K562 (cell line): ENCODE data around the gene RHBDD1. TPM values are rescaled to one million over a fixed set of nuclear protein-coding genes. Genes with fewer than 3 reads are reported as not detected.

Experiments
- ATAC-seq: fragments of 200-7000 bp; cut with Tn5 transposase; 3 replicates; pipeline ENCODE4 v1.9.1; 2020; ENCODE audit warnings: moderate library complexity
- BruUV-seq: library from RNA; stranded (reverse); fragments of 400-500 nt; replicated peaks from 2 replicates; lab custom pipeline; 2021; lab: Mats Ljungman, UMichigan
- CTCF ChIA-PET: fragments of 300-600 bp; formaldehyde crosslinking; extraction: SDS; loops from one replicate; lab custom pipeline; 2021; ENCODE audit warnings: low intra/inter-chr PET ratio; lab: Yijun Ruan, JAX
- POLR2A ChIA-PET: fragments of 300-600, 350-650 bp; sonication (Branson Sonifier 250); formaldehyde crosslinking; extraction: SDS; loops from one replicate; lab custom pipeline; 2021; ENCODE audit warnings: antibody characterized with exemption, inconsistent platforms; lab: Yijun Ruan, JAX
- DNase-seq, 4 experiments: peaks; one replicate each; pipeline versions ENCODE4 v3.0.0 to v3.0.0-alpha.2; 2011 to 2018; ENCODE audit warnings: low spot score in 3 of 4, mixed read lengths in 3 of 4; ENCODE audit errors: extremely low read depth in 1 of 4
- FAIRE-seq: peaks from 2 replicates; lab custom pipeline; 2011; peaks lifted over from hg19 to GRCh38; lab: Jason Lieb, UNC
- H2AFZ ChIP-seq: 2 replicates; pipeline ENCODE4 v1.6.0; 2011; ENCODE audit warnings: low read depth, low read length, control low read depth, inconsistent platforms
- H3K27ac ChIP-seq: fragments of 200-600 bp; 3 replicates; pipeline ENCODE4 v1.8.0; 2011; ENCODE audit warnings: low read depth, mild to moderate bottlenecking, control low read depth, inconsistent platforms, low read length, moderate library complexity, mixed read lengths; ENCODE audit errors: extremely low read depth
- H3K27me3 ChIP-seq, 2 experiments: fragments of 300-600 bp in 1 of 2; 2 replicates in 1 of 2; 3 replicates in 1 of 2; pipeline versions ENCODE4 v1.6.0 to v1.8.0; 2011; ENCODE audit warnings: inconsistent platforms in 2 of 2, low read length in 2 of 2, mild to moderate bottlenecking in 1 of 2, mixed read lengths in 1 of 2, moderate library complexity in 1 of 2; ENCODE audit not compliant: control insufficient read depth in 2 of 2, insufficient read depth in 2 of 2
- H3K36me3 ChIP-seq: fragments of 300-600 bp; 3 replicates; pipeline ENCODE4 v1.8.0; 2011; ENCODE audit warnings: mild to moderate bottlenecking, low read length, inconsistent platforms; ENCODE audit not compliant: control insufficient read depth, insufficient read depth
- H3K4me1 ChIP-seq, 2 experiments: fragments of 200-600 bp in 1 of 2; replicated peaks in 1 of 2; 2 replicates in 1 of 2; 3 replicates in 1 of 2; pipeline versions ENCODE4 v1.5.1 to v1.8.0; 2011; ENCODE audit warnings: inconsistent platforms in 2 of 2, low read length in 2 of 2, mild to moderate bottlenecking in 1 of 2, mixed read lengths in 1 of 2, moderate library complexity in 1 of 2; ENCODE audit not compliant: control insufficient read depth in 2 of 2, insufficient read depth in 2 of 2
- H3K4me2 ChIP-seq: 2 replicates; pipeline ENCODE4 v1.6.1; 2011; ENCODE audit warnings: low read length, control low read depth, inconsistent platforms, mixed read lengths; ENCODE audit not compliant: insufficient read depth
- H3K4me3 ChIP-seq: fragments of 200-600 bp; sonication (generic), shearing (Covaris generic); 2 replicates; pipeline ENCODE4 v1.5.1; 2016; ENCODE audit warnings: control low read depth, inconsistent platforms
- H3K79me2 ChIP-seq: fragments of 200-600 bp; 3 replicates; pipeline ENCODE4 v1.8.0; 2011; ENCODE audit warnings: low read length, inconsistent platforms; ENCODE audit not compliant: control insufficient read depth, insufficient read depth
- H3K9ac ChIP-seq, 2 experiments: 2 replicates each; pipeline versions ENCODE4 v1.6.0 to v1.6.1; 2011; ENCODE audit warnings: low read depth in 2 of 2, low read length in 2 of 2, control low read depth in 1 of 2, inconsistent platforms in 1 of 2, mild to moderate bottlenecking in 1 of 2, mixed read lengths in 1 of 2; ENCODE audit not compliant: insufficient read depth in 1 of 2
- H3K9me1 ChIP-seq: one replicate; pipeline ENCODE4 v1.6.0; 2011; ENCODE audit warnings: inconsistent platforms, mild to moderate bottlenecking, low read length, moderate library complexity; ENCODE audit not compliant: control insufficient read depth, insufficient read depth
- H3K9me3 ChIP-seq: replicated peaks from 2 replicates; pipeline ENCODE4 v1.5.1; 2011; ENCODE audit warnings: low read depth, low read length, inconsistent platforms; ENCODE audit not compliant: control insufficient read depth, insufficient read depth
- H4K20me1 ChIP-seq: replicated peaks from 2 replicates; pipeline ENCODE4 v1.6.1; 2011; ENCODE audit warnings: low read length, inconsistent platforms, mixed read lengths; ENCODE audit not compliant: control insufficient read depth, insufficient read depth
- BACH1 ChIP-seq: fragments of 200-800 bp; sonication (Bioruptor generic); IDR thresholded peaks from 2 replicates; pipeline ENCODE4 v1.6.1; 2016; ENCODE audit warnings: missing genetic modification characterization, missing compliant biosample characterization
- C11orf30 ChIP-seq: fragments of 450-650 bp; IDR thresholded peaks from 2 replicates; pipeline ENCODE4 v1.6.1; 2016; ENCODE audit warnings: low read depth, mild to moderate bottlenecking
- CBFA2T2 ChIP-seq: fragments of 450-650 bp; conservative IDR thresholded peaks from 2 replicates; pipeline ENCODE4 v1.6.1; 2017; ENCODE audit warnings: mild to moderate bottlenecking
- EHMT2 ChIP-seq: fragments of 450-650 bp; IDR thresholded peaks from 2 replicates; pipeline ENCODE4 v1.6.1; 2018; ENCODE audit warnings: antibody characterized with exemption
- ETV5 ChIP-seq: sonication (generic); formaldehyde crosslinking; IDR thresholded peaks from 2 replicates; pipeline ENCODE4 v1.4.0; 2020; ENCODE audit warnings: low read depth, mild to moderate bottlenecking, missing genetic modification reagents
- LEF1 ChIP-seq: fragments of 450-650 bp; IDR thresholded peaks from 2 replicates; pipeline ENCODE4 v1.6.1; 2016; ENCODE audit warnings: mild to moderate bottlenecking
- MAFK ChIP-seq: IDR thresholded peaks from 2 replicates; pipeline ENCODE4 v1.6.1; 2011; ENCODE audit warnings: low read length, improper control_type of control experiment
- POU5F1 ChIP-seq: fragments of 150-350 bp; IDR thresholded peaks from 2 replicates; pipeline ENCODE4 v1.6.1; 2014; ENCODE audit warnings: borderline replicate concordance, low read length, low read depth, mild to moderate bottlenecking; ENCODE audit not compliant: partially characterized antibody
- RAD21 ChIP-seq, 2 experiments: fragments of 250-450 bp in 1 of 2; fragments of 450-650 bp in 1 of 2; sonication (Bioruptor Pico) in 1 of 2; formaldehyde crosslinking in 1 of 2; IDR thresholded peaks in 1 of 2; conservative IDR thresholded peaks in 1 of 2; 2 replicates each; pipeline versions ENCODE4 v1.4.0 to v1.8.0; 2020 to 2022; ENCODE audit warnings: mild to moderate bottlenecking in 2 of 2, moderate library complexity in 1 of 2
- U2AF1 ChIP-seq: fragments of 200-400 bp; formaldehyde crosslinking; optimal IDR thresholded peaks from 2 replicates; pipeline ENCODE3; 2017; ENCODE audit warnings: mild to moderate bottlenecking, low read depth, low read length, moderate library complexity
- ZBTB8A ChIP-seq: fragments of 450-650 bp; IDR thresholded peaks from 2 replicates; pipeline ENCODE4 v1.6.1; 2018; ENCODE audit warnings: mild to moderate bottlenecking, moderate library complexity; ENCODE audit not compliant: partially characterized antibody
- ZNF146 ChIP-seq: IDR thresholded peaks from one replicate; pipeline ENCODE4 v1.6.1; 2018; ENCODE audit warnings: missing compliant biosample characterization; ENCODE audit not compliant: unreplicated experiment
- ZNF239 ChIP-seq: fragments of 250-450 bp; sonication (Bioruptor Pico); IDR thresholded peaks from 2 replicates; pipeline ENCODE4 v1.4.0; 2020; ENCODE audit warnings: mild to moderate bottlenecking
- ZNF253 ChIP-seq: fragments of 250-450 bp; sonication (Bioruptor Pico); conservative IDR thresholded peaks from 2 replicates; pipeline ENCODE4 v1.6.1; 2021; ENCODE audit warnings: mild to moderate bottlenecking
- WGBS: fragments of 100-300 bp; shearing (Covaris generic); methylation state at CpG from one replicate; pipeline ENCODE4 v1.1.6; 2016; ENCODE audit warnings: low coverage, mixed read lengths; ENCODE audit not compliant: insufficient coverage; ENCODE audit errors: missing lambda C conversion rate; 5-methylcytosine and 5-hydroxymethylcytosine counted together
- in situ Hi-C: fragments of 300-500 bp; cut with MboI; formaldehyde crosslinking; loops from 4 replicates; pipeline ENCODE4 v1.15.0; 2018; ENCODE audit warnings: inconsistent platforms, mixed read lengths
- intact Hi-C: fragments of 100-400 bp; cut with micrococcal nuclease; formaldehyde crosslinking; loops from 2 replicates; pipeline ENCODE4 v1.14.2; 2022
- polyA plus RNA-seq, 8 experiments: library from polyadenylated mRNA; depleted of rRNA in 4 of 8; stranded (reverse) in 5 of 8; unstranded in 3 of 8; fragments of >200 nt; fragmentation: Nextera tagmentation in 2 of 8; fragmentation: Illumina TruSeq in 1 of 8; extraction: Ambion mirVana in 2 of 8; extraction: Trizol in 1 of 8; gene quantifications; 2 replicates each; pipeline versions ENCODE4 v1.2.1 to v1.2.3, GENCODE V29; 2011 to 2014; ENCODE audit warnings: inconsistent platforms in 1 of 8, missing spikeins in 1 of 8
- total RNA-seq, 7 experiments: library from RNA; depleted of rRNA in 6 of 7; stranded (reverse); fragments of >200 nt in 6 of 7; fragmentation: Illumina TruSeq in 2 of 7; extraction: Trizol in 2 of 7; gene quantifications; 2 replicates each; pipeline versions ENCODE4 v1.2.1 to v1.2.3, GENCODE V29; 2011 to 2021; ENCODE audit warnings: low replicate concordance in 1 of 7
- TF ChIP-seq, protein P1 (sequence below): sonication (generic); formaldehyde crosslinking; IDR thresholded peaks from 2 replicates; pipeline ENCODE4 v1.8.1; 2022; ENCODE audit warnings: missing genetic modification reagents
- TF ChIP-seq, protein P2 (sequence below): fragments of 450-650 bp; IDR thresholded peaks from one replicate; pipeline ENCODE4 v1.6.1; 2018; ENCODE audit warnings: mild to moderate bottlenecking, moderate library complexity; ENCODE audit not compliant: partially characterized antibody
- TF ChIP-seq, protein P3 (sequence below), 3 experiments: fragments of 200-800 bp in 1 of 3; sonication (Bioruptor generic) in 1 of 3; sonication (generic) in 1 of 3; formaldehyde crosslinking in 1 of 3; IDR thresholded peaks; 2 replicates each; pipeline versions ENCODE4 v1.6.1 to v1.8.0; 2016 to 2022; ENCODE audit warnings: mild to moderate bottlenecking in 2 of 3, missing compliant biosample characterization in 2 of 3, missing genetic modification characterization in 2 of 3, missing genetic modification reagents in 1 of 3
- TF ChIP-seq, protein P4 (sequence below): sonication (generic); formaldehyde crosslinking; IDR thresholded peaks from 2 replicates; pipeline ENCODE4 v1.8.0; 2022; ENCODE audit warnings: mild to moderate bottlenecking, low read depth, missing genetic modification reagents

The RHBDD1 gene
- total and polyA plus RNA-seq, 9 of the 15 experiments (the other 6 are each of a cell fraction or from before 2014, with no cell fraction given), result 4.8 to 34.8 (median 15.6) TPM

DNA sequence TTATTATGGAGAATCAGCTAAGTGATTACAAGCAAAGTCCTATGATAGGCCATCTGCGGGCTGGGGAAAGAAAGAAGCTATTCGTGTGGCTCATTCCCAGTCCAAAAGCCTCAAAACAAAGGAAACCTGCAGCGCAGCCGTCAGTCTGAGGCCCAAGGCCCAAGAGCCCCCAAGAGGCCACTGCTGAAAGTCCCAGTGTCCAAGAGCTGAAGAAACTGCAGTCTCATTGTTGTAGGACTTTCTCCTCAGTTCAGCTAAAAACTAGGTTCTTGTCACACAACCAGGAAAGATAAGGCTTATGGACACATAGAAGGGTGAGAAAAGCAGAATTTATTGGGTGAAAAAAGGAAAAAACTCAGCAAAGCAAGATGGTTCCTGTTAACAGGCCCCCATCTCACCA lies 143.2 kb downstream of the RHBDD1 start:
- Histone ChIP-seq H2AFZ (peak overlapping the region; percentile 83), H3K79me2 (peaks cover 7% of the 10 kb centered on the region; the same call in 1 of the 3 replicates), H3K36me3 (peaks cover 4% of the 10 kb centered on the region; the same call in 1 of the 3 replicates), H3K4me2 (peak overlapping the region; percentile 62), H3K4me3 (no peak overlapping the region), H3K27me3 (no peaks in the 10 kb centered on the region), H3K9me1 (peaks cover 2% of the 10 kb centered on the region), H3K9ac (peak overlapping the region in 1 of 2 experiments; percentile 44; a peak in 2 of 4 replicates), H4K20me1 (no peaks in the 10 kb centered on the region), H3K27ac (peak overlapping the region; percentile 76), H3K9me3 (no peaks in the 10 kb centered on the region), H3K4me1 (peaks cover 11 to 46% of the 10 kb centered on the region in 2 experiments)
- CTCF ChIA-PET, result no interaction called here
- in situ Hi-C loops (no loop called here), intact Hi-C loops (loop anchor here (1.0 kb wide), 2 partner anchors 143 to 166 kb away; partner anchors contain the start of gene RHBDD1)
- BruUV-seq, result no TSS peak
- ATAC-seq (peak; percentile 94), FAIRE-seq (peak; percentile 96), DNase-seq (peak; percentile 17 to 84 (median 42))
- WGBS, result 3% methylated on average over 4 of the region's 4 CpGs
- POLR2A ChIA-PET, result interaction anchor here (0.6 kb wide), 1 partner anchor 376 kb away, joined by 3 read pairs; no protein-coding TSS in a partner anchor
- TF ChIP-seq, protein P1, sequence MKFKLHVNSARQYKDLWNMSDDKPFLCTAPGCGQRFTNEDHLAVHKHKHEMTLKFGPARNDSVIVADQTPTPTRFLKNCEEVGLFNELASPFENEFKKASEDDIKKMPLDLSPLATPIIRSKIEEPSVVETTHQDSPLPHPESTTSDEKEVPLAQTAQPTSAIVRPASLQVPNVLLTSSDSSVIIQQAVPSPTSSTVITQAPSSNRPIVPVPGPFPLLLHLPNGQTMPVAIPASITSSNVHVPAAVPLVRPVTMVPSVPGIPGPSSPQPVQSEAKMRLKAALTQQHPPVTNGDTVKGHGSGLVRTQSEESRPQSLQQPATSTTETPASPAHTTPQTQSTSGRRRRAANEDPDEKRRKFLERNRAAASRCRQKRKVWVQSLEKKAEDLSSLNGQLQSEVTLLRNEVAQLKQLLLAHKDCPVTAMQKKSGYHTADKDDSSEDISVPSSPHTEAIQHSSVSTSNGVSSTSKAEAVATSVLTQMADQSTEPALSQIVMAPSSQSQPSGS (CRISPR knock-in tag), result no peak
- TF ChIP-seq ZBTB8A (no peak), LEF1 (0 out of 2 replicates have a peak, but pooled peaks have one; percentile 19), MAFK (peak; percentile 73), CBFA2T2 (no peak), C11orf30 (peak; percentile 88), ZNF239 (no peak), ETV5 (CRISPR knock-in tag) (no peak), ZNF253 (CRISPR knock-in tag) (no peak), BACH1 (tag) (peak; percentile 36; the same call in 1 of the 2 replicates), RAD21 (CRISPR knock-in tag; conservative IDR thresholded peaks at IDR 0.05 in 1 of 2, IDR thresholded peaks at IDR 0.05 in 1 of 2) (peak; percentile 26 to 49; a peak in 3 of 4 replicates), ZNF146 (CRISPR knock-in tag) (peak; percentile 96), U2AF1 (no peak), POU5F1 (no peak), EHMT2 (peak; percentile 39; the same call in 1 of the 2 replicates)
- TF ChIP-seq, protein P2, sequence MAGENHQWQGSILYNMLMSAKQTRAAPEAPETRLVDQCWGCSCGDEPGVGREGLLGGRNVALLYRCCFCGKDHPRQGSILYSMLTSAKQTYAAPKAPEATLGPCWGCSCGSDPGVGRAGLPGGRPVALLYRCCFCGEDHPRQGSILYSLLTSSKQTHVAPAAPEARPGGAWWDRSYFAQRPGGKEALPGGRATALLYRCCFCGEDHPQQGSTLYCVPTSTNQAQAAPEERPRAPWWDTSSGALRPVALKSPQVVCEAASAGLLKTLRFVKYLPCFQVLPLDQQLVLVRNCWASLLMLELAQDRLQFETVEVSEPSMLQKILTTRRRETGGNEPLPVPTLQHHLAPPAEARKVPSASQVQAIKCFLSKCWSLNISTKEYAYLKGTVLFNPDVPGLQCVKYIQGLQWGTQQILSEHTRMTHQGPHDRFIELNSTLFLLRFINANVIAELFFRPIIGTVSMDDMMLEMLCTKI, result no peak
- TF ChIP-seq, protein P3, sequence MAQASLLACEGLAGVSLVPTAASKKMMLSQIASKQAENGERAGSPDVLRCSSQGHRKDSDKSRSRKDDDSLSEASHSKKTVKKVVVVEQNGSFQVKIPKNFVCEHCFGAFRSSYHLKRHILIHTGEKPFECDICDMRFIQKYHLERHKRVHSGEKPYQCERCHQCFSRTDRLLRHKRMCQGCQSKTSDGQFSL (CRISPR knock-in tag; IDR thresholded peaks at IDR 0.05), result no peak
- TF ChIP-seq, protein P3 (tag; IDR thresholded peaks at IDR 0.05), result no peak
- TF ChIP-seq, protein P4, sequence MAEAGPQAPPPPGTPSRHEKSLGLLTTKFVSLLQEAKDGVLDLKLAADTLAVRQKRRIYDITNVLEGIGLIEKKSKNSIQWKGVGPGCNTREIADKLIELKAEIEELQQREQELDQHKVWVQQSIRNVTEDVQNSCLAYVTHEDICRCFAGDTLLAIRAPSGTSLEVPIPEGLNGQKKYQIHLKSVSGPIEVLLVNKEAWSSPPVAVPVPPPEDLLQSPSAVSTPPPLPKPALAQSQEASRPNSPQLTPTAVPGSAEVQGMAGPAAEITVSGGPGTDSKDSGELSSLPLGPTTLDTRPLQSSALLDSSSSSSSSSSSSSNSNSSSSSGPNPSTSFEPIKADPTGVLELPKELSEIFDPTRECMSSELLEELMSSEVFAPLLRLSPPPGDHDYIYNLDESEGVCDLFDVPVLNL (CRISPR knock-in tag), result no peak
